ENCODE measurements around the gene AFDN. TPM values are rescaled to one million over a fixed set of nuclear protein-coding genes. Genes with fewer than 3 reads are reported as not detected.

Gene AFDN
- total RNA-seq, 1 experiment from 2014 or later, result 108 TPM

DNA sequence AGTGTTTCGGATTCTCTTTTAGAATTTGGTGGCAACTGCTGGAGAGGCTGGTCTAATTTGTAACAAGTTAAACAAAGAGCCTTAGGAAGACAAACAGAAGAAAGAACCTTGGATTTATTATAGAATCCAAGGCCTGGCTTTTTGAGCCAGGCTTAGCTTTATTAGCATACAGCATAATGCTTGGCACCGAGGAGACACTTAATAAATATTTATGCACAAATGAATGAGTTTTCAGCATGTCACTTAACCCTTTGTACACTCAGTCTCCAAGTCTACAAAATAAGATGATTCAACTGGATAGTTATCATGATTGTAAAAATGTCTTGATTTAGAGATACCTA lies 38.2 kb upstream of the AFDN start:
- TF ChIP-seq EZH2 (IDR thresholded peaks at IDR 0.05; ENCODE audit: low read depth), result no peak
- TF ChIP-seq, protein P1, sequence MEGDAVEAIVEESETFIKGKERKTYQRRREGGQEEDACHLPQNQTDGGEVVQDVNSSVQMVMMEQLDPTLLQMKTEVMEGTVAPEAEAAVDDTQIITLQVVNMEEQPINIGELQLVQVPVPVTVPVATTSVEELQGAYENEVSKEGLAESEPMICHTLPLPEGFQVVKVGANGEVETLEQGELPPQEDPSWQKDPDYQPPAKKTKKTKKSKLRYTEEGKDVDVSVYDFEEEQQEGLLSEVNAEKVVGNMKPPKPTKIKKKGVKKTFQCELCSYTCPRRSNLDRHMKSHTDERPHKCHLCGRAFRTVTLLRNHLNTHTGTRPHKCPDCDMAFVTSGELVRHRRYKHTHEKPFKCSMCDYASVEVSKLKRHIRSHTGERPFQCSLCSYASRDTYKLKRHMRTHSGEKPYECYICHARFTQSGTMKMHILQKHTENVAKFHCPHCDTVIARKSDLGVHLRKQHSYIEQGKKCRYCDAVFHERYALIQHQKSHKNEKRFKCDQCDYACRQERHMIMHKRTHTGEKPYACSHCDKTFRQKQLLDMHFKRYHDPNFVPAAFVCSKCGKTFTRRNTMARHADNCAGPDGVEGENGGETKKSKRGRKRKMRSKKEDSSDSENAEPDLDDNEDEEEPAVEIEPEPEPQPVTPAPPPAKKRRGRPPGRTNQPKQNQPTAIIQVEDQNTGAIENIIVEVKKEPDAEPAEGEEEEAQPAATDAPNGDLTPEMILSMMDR (conservative IDR thresholded peaks at IDR 0.05), result no peak
- H3K27me3 ChIP-seq (ENCODE audit: insufficient read depth, low read depth), result 0 out of 2 replicates have a peak, but pooled peaks cover 3% of the 10 kb centered on the region
- no peak overlapping the region for H3K4me2 ChIP-seq
- ChIA-PET CTCF (no interaction called here), POLR2A (ENCODE audit: unreplicated experiment) (no interaction called here)
- peaks cover 16% of the 10 kb centered on the region for H3K4me1 ChIP-seq (replicated peaks; ENCODE audit: insufficient read depth)
- H3K36me3 ChIP-seq (ENCODE audit: low read depth), result no peaks in the 10 kb centered on the region
- no peak overlapping the region for H3K4me3 ChIP-seq
- BruUV-seq (replicated peaks), result no TSS peak
- no peaks in the 10 kb centered on the region for H3K79me2 ChIP-seq (ENCODE audit: low read depth)
- no peaks in the 10 kb centered on the region for H4K20me1 ChIP-seq (ENCODE audit: insufficient read depth)
- H3K9me3 ChIP-seq (ENCODE audit: insufficient read depth, low read depth), result no peaks in the 10 kb centered on the region
- H3F3A ChIP-seq (ENCODE audit: insufficient read depth, low read depth), result 0 out of 2 replicates have a peak, but pooled peaks cover 4% of the 10 kb centered on the region
- no peak overlapping the region for H3K27ac ChIP-seq
- no peaks in the 10 kb centered on the region for H3K9me2 ChIP-seq (ENCODE audit: insufficient read depth)
- intact Hi-C loops (cut with micrococcal nuclease; ENCODE audit: unreplicated experiment), result no loop called here
- no peak for DNase-seq
- no peak overlapping the region for H2AFZ ChIP-seq

DNA sequence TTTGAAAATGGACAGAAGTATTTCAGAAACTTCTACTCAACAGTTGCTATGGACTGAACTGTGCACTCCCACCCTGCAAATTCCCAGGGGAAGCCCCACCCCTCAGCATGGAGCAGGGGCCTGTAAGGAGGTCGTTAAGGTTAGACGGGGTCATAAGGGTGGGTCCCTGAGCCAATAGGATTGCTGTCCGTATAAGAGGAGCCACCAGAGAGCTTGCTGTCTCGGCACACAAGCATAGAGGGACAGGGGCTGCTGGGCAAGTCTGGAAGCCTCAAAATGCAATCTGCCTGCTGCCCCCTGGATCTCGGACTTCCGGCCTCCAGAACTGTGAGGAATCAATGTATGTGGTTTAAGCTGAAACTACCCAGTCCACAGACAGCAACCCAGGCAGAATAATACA lies 37.4 kb upstream of the AFDN start:
- H4K20me1 ChIP-seq (ENCODE audit: insufficient read depth), result no peaks in the 10 kb centered on the region
- H3K4me3 ChIP-seq, result no peak overlapping the region
- H3K4me1 ChIP-seq (replicated peaks; ENCODE audit: insufficient read depth), result peaks cover 16% of the 10 kb centered on the region
- H3K4me2 ChIP-seq, result no peak overlapping the region
- no peak overlapping the region for H2AFZ ChIP-seq
- H3K36me3 ChIP-seq (ENCODE audit: low read depth), result no peaks in the 10 kb centered on the region
- no peak overlapping the region for H3K27ac ChIP-seq
- TF ChIP-seq EZH2 (IDR thresholded peaks at IDR 0.05; ENCODE audit: low read depth), result no peak
- TF ChIP-seq, protein P1 (conservative IDR thresholded peaks at IDR 0.05), result no peak
- no TSS peak for BruUV-seq (replicated peaks)
- no peaks in the 10 kb centered on the region for H3K79me2 ChIP-seq (ENCODE audit: low read depth)
- H3K9me3 ChIP-seq (ENCODE audit: insufficient read depth, low read depth), result no peaks in the 10 kb centered on the region
- CTCF ChIA-PET, result no interaction called here
- no peak for DNase-seq
- H3K27me3 ChIP-seq (ENCODE audit: insufficient read depth, low read depth), result 0 out of 2 replicates have a peak, but pooled peaks cover 3% of the 10 kb centered on the region
- 0 out of 2 replicates have a peak, but pooled peaks cover 4% of the 10 kb centered on the region for H3F3A ChIP-seq (ENCODE audit: insufficient read depth, low read depth)
- no peaks in the 10 kb centered on the region for H3K9me2 ChIP-seq (ENCODE audit: insufficient read depth)
- intact Hi-C loops (cut with micrococcal nuclease; ENCODE audit: unreplicated experiment), result no loop called here
- POLR2A ChIA-PET (ENCODE audit: unreplicated experiment), result no interaction called here

DNA sequence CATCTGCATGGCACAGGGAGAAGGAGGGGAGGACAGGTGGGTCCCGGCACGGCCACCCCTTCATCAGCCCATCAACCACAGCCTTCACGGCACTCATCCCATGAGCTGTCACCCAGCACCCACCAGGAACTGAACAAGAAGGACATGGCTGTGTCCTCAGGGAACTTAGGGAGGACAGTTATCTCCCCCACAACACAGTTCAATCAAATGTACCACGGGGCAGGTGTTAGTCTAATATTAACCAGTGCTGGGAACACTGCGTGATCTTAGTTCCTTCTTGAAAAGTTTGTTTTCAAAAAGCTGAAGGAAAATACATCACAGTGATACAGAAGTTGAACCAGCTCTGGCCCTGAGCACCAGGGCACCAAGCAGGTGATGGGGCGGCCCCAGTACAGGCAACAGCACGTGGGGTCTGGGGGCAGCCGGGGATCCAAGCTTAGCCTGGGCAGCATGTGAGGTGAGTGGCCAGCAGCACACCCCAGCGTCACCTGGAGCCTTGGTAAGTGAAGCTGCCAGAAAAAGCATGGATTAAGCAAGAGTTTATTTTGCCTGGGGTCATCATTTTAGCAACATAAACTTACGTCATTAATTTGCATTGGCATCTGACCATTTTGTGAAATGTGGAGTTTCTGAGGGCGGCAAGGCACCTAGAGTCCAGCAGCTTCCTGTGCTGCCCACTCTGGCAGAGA lies 35.5 kb upstream of the AFDN start:
- Histone ChIP-seq H3K9me3 (ENCODE audit: insufficient read depth, low read depth) (no peaks in the 10 kb centered on the region), H3K36me3 (ENCODE audit: low read depth) (no peaks in the 10 kb centered on the region), H3K4me1 (replicated peaks; ENCODE audit: insufficient read depth) (peaks cover 16% of the 10 kb centered on the region), H3K27me3 (ENCODE audit: insufficient read depth, low read depth) (no peaks in the 10 kb centered on the region), H3F3A (ENCODE audit: insufficient read depth, low read depth) (0 out of 2 replicates have a peak, but pooled peaks cover 4% of the 10 kb centered on the region), H3K27ac (no peak overlapping the region), H4K20me1 (ENCODE audit: insufficient read depth) (no peaks in the 10 kb centered on the region), H3K9me2 (ENCODE audit: insufficient read depth) (no peaks in the 10 kb centered on the region), H2AFZ (no peak overlapping the region), H3K4me2 (peak overlapping the region; percentile 43), H3K79me2 (ENCODE audit: low read depth) (no peaks in the 10 kb centered on the region), H3K4me3 (no peak overlapping the region; the same call in 1 of the 2 replicates)
- TF ChIP-seq EZH2 (IDR thresholded peaks at IDR 0.05; ENCODE audit: low read depth), result no peak
- TF ChIP-seq, protein P1 (conservative IDR thresholded peaks at IDR 0.05), result no peak
- intact Hi-C loops (cut with micrococcal nuclease; ENCODE audit: unreplicated experiment), result loop anchor here (5.0 to 10.0 kb wide), 2 partner anchors 36 to 64 kb away; partner anchors contain the start of gene AFDN
- DNase-seq, result peak; percentile 34 to 81
- CTCF ChIA-PET, result no interaction called here
- no TSS peak for BruUV-seq (replicated peaks)
- POLR2A ChIA-PET (ENCODE audit: unreplicated experiment), result no interaction called here

All from PC-9 (cell line).